ENCODE measurements around the gene ARRB1. TPM values are rescaled to one million over a fixed set of nuclear protein-coding genes. Genes with fewer than 3 reads are reported as not detected.

The ARRB1 gene
- total RNA-seq, 1 donor from 2014 or later: 33.1 TPM

- intact Hi-C loops (cut with DNase I): no loop called here
- peaks cover 45% of the 10 kb centered on the region for H3K4me1 ChIP-seq
- H3K36me3 ChIP-seq: no peaks in the 10 kb centered on the region
- no peaks in the 10 kb centered on the region for H3K27me3 ChIP-seq
- no peak for TF ChIP-seq POLR2AphosphoS5 (IDR thresholded peaks at IDR 0.05; ENCODE audit: insufficient read depth in 1 of 2, low read depth in 1 of 2)
- TF ChIP-seq POLR2A (IDR thresholded peaks at IDR 0.05): no peak
- no peak for TF ChIP-seq CTCF (IDR thresholded peaks at IDR 0.05)
- no peak overlapping the region for H3K4me3 ChIP-seq
- H3K9me3 ChIP-seq: no peaks in the 10 kb centered on the region
- no peak for DNase-seq (ENCODE audit: extremely low spot score in 2 of 2)
- H3K27ac ChIP-seq: peak overlapping the region; percentile 62
Measured at GRCh38 chr11:75326439-75326810, 25.0 kb downstream of the ARRB1 start.

- Histone ChIP-seq H3K9me3 (no peaks in the 10 kb centered on the region), H3K4me1 (peaks cover 46% of the 10 kb centered on the region), H3K27ac (peak overlapping the region; percentile 62), H3K27me3 (no peaks in the 10 kb centered on the region), H3K4me3 (no peak overlapping the region), H3K36me3 (no peaks in the 10 kb centered on the region)
- intact Hi-C loops (cut with DNase I): no loop called here
- TF ChIP-seq POLR2A (IDR thresholded peaks at IDR 0.05) (no peak), POLR2AphosphoS5 (IDR thresholded peaks at IDR 0.05; ENCODE audit: insufficient read depth in 1 of 2, low read depth in 1 of 2) (peak in 1 of 2 donors; percentile 12)
- no peak for DNase-seq (ENCODE audit: extremely low spot score in 2 of 2)
Measured at GRCh38 chr11:75325713-75326438, 25.6 kb downstream of the ARRB1 start.

- no peak for DNase-seq (ENCODE audit: extremely low spot score in 2 of 2)
- H3K36me3 ChIP-seq: no peaks in the 10 kb centered on the region
- intact Hi-C loops (cut with DNase I): no loop called here
- peaks cover 46% of the 10 kb centered on the region for H3K4me1 ChIP-seq
- TF ChIP-seq CTCF (IDR thresholded peaks at IDR 0.05) (no peak), POLR2A (IDR thresholded peaks at IDR 0.05) (no peak), POLR2AphosphoS5 (IDR thresholded peaks at IDR 0.05; ENCODE audit: insufficient read depth in 1 of 2, low read depth in 1 of 2) (no peak)
- no peaks in the 10 kb centered on the region for H3K27me3 ChIP-seq
- no peaks in the 10 kb centered on the region for H3K9me3 ChIP-seq
- H3K27ac ChIP-seq: no peak overlapping the region
- H3K4me3 ChIP-seq: no peak overlapping the region
Measured at GRCh38 chr11:75324740-75325139, 26.7 kb downstream of the ARRB1 start.

- TF ChIP-seq POLR2A (IDR thresholded peaks at IDR 0.05): no peak
- no peak for TF ChIP-seq POLR2AphosphoS5 (IDR thresholded peaks at IDR 0.05; ENCODE audit: insufficient read depth in 1 of 2, low read depth in 1 of 2)
- TF ChIP-seq CTCF (IDR thresholded peaks at IDR 0.05): no peak
- H3K9me3 ChIP-seq: no peaks in the 10 kb centered on the region
- no peak overlapping the region for H3K27ac ChIP-seq
- DNase-seq (ENCODE audit: extremely low spot score in 2 of 2): no peak
- H3K4me3 ChIP-seq: no peak overlapping the region
- H3K27me3 ChIP-seq: no peaks in the 10 kb centered on the region
- H3K36me3 ChIP-seq: no peaks in the 10 kb centered on the region
- intact Hi-C loops (cut with DNase I): no loop called here
- peaks cover 46% of the 10 kb centered on the region for H3K4me1 ChIP-seq
Measured at GRCh38 chr11:75324189-75324588, 27.3 kb downstream of the ARRB1 start.

GRCh38 chr11:75323609-75324008, 27.9 kb downstream of the ARRB1 start:
- Histone ChIP-seq H3K27me3 (no peaks in the 10 kb centered on the region), H3K9me3 (no peaks in the 10 kb centered on the region), H3K4me3 (no peak overlapping the region), H3K27ac (no peak overlapping the region), H3K4me1 (peaks cover 44% of the 10 kb centered on the region), H3K36me3 (no peaks in the 10 kb centered on the region)
- DNase-seq (ENCODE audit: extremely low spot score in 2 of 2): no peak
- intact Hi-C loops (cut with DNase I): no loop called here
- no peak for TF ChIP-seq POLR2A (IDR thresholded peaks at IDR 0.05)
- no peak for TF ChIP-seq CTCF (IDR thresholded peaks at IDR 0.05)
- no peak for TF ChIP-seq POLR2AphosphoS5 (IDR thresholded peaks at IDR 0.05; ENCODE audit: insufficient read depth in 1 of 2, low read depth in 1 of 2)
